HG02973 (cell line): ENCODE data around the gene PPP2R3C.
"Not testable (repeated sequence)": the region's sequence is repeated elsewhere in the genome, so short reads cannot be mapped to it uniquely, and the experiment has no call there.

Experiments used
- ATAC-seq: cut with Tn5 transposase; IDR thresholded peaks from one replicate; pipeline ENCODE4 v1.9.1; 2021; ENCODE audit warnings: moderate library complexity; ENCODE audit not compliant: unreplicated experiment

The PPP2R3C gene

GRCh38 chr14:35065731-35066130 lies 56.1 kb downstream of the PPP2R3C start:
- ATAC-seq: not testable (repeated sequence)

GRCh38 chr14:35061113-35061791 lies 60.5 kb downstream of the PPP2R3C start:
- not testable (repeated sequence) for ATAC-seq

- no peak for ATAC-seq
These were observed 69.2 kb downstream of the PPP2R3C start for GRCh38 chr14:35052637-35053036.

DNA sequence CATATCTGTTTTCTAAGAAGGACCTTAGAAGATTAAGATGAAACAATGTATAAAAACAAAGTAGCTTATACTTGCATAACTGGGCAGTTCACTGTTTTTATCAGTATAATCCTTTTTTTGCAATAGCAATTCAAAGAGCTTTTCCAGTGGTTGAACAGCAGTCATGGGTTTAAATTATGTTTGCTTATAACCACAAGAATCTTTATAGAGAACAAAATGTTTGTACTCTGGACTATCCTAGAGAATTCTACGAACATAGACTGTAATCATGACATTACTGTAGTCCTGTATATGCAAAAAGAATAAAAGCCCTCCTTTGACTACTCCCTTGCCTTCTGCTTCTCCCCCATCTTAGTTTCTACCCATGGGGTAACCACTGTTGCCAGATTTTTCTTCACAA lies 70.0 kb downstream of the PPP2R3C start:
- ATAC-seq: no peak

- ATAC-seq: no peak
These were observed 71.1 kb downstream of the PPP2R3C start for GRCh38 chr14:35050652-35051051.

- no peak for ATAC-seq
These were observed 73.7 kb downstream of the PPP2R3C start for GRCh38 chr14:35047976-35048513.

DNA sequence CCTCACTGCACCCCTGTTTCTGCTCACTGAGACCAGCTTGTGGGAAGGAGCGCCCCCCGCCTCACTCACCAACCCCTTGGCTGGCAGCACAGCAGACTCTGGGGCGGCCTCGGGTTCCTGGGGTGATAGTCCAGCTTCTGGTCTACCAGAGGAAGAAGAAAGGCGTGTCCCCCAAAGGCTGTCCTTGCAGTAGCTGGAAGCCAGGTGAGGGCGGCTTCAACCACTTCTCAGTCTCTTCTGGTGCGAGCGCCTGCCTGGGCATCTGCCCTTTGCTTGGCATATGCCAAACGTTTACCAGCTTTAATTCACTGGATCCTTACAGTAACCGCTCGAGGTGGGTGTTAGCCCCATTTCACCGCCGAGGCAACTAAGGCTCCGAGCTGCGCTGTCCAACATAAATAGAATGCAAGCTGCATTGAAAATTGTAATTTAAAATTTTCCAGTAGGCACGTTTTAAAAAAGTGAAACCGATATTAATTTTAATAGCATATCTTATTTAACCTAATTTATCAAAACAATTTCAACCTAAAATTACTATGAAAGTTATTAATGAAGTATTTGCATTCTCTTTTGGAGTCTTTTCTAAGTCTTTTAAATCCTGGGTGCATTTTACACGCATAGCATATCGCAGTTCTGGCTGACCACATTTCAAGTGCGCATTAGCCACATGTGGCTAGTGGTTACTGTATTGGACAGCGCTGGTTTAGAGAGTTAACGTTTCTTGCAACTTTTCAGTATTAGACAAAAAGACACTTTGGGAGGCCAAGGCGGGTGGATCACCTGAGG lies 74.8 kb downstream of the PPP2R3C start:
- ATAC-seq: peak; percentile 28

- peak; percentile 91 for ATAC-seq
These were observed 75.6 kb downstream of the PPP2R3C start, which contains the start of gene FAM177A1 for GRCh38 chr14:35046048-35046750. Gene FAM177A1 (plus strand): TSS chr14:35046272. CDS start chr14:35046464, 192 bp downstream.

- no peak for ATAC-seq
These were observed 76.1 kb downstream of the PPP2R3C start for GRCh38 chr14:35045798-35046047.

GRCh38 chr14:35044939-35045797 lies 76.6 kb downstream of the PPP2R3C start:
- ATAC-seq: no peak

- no peak for ATAC-seq
These were observed 78.7 kb downstream of the PPP2R3C start for GRCh38 chr14:35043046-35043445.

DNA sequence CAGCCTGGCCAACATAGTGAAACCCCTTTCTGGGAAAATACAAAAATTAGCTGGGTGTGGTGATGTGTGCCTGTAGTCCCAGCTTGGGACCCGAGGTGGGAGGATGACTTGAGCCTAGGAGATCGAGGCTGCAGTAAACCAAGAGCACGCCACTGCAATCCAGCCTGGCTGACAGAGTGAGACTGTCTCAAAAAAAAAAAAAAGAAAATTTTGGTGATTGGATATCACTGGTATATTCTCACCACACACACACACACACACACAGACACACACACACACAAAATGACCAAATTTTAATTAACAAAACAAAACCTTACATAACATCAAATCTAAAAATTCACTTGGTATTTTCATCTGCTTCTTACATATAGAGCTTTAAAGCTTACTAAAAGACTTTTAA lies 79.2 kb downstream of the PPP2R3C start:
- no peak for ATAC-seq

GRCh38 chr14:35038312-35038711 lies 83.5 kb downstream of the PPP2R3C start:
- not testable (repeated sequence) for ATAC-seq
